OCI-M2 (cell line): ENCODE measurements around the gene BAZ2B.

Experiments used
- DNase-seq: peaks from one replicate; lab custom pipeline; 2025; ENCODE audit not compliant: unreplicated experiment; lab: John Stamatoyannopoulos, UW

BAZ2B gene

GRCh38 chr2:159356053-159356554 lies 260.2 kb downstream of the BAZ2B start:
- DNase-seq: no peak

- DNase-seq: no peak
These were observed 264.4 kb downstream of the BAZ2B start for GRCh38 chr2:159351977-159352376.

- DNase-seq: no peak
These were observed 266.6 kb downstream of the BAZ2B start for GRCh38 chr2:159349674-159350299.

- DNase-seq: no peak
These were observed 289.6 kb downstream of the BAZ2B start for GRCh38 chr2:159326569-159327255.

GRCh38 chr2:159322419-159322818 lies 293.9 kb downstream of the BAZ2B start:
- DNase-seq: no peak

- DNase-seq: no peak
These were observed 298.8 kb downstream of the BAZ2B start for GRCh38 chr2:159317392-159318088.

GRCh38 chr2:159307942-159308341 lies 308.4 kb downstream of the BAZ2B start:
- no peak for DNase-seq

GRCh38 chr2:159300586-159300985 lies 315.8 kb downstream of the BAZ2B start:
- DNase-seq: no peak

GRCh38 chr2:159298967-159299366 lies 317.4 kb downstream of the BAZ2B start:
- DNase-seq: no peak

GRCh38 chr2:159297042-159297707 lies 319.2 kb downstream of the BAZ2B start:
- DNase-seq: no peak

GRCh38 chr2:159292157-159292556 lies 324.2 kb downstream of the BAZ2B start:
- DNase-seq: no peak

GRCh38 chr2:159290289-159290907 lies 325.9 kb downstream of the BAZ2B start:
- DNase-seq: no peak

GRCh38 chr2:159287733-159288132 lies 328.6 kb downstream of the BAZ2B start:
- no peak for DNase-seq

- DNase-seq: peak; percentile 89
These were observed 329.5 kb downstream of the BAZ2B start for GRCh38 chr2:159286709-159287441.

- no peak for DNase-seq
These were observed 330.2 kb downstream of the BAZ2B start, which contains the start of gene WDSUB1 for GRCh38 chr2:159285929-159286708. Gene WDSUB1 (minus strand): TSS chr2:159286703. CDS start chr2:159283069, 3,634 bp downstream.

GRCh38 chr2:159285433-159285832 lies 330.9 kb downstream of the BAZ2B start:
- DNase-seq: no peak

- DNase-seq: no peak
These were observed 332.8 kb downstream of the BAZ2B start for GRCh38 chr2:159283529-159283928.

- DNase-seq: no peak
These were observed 335.3 kb downstream of the BAZ2B start for GRCh38 chr2:159281002-159281401.

- no peak for DNase-seq
These were observed 336.6 kb downstream of the BAZ2B start for GRCh38 chr2:159279700-159280099.
